Fibroblast of villous mesenchyme (primary cell): Measurements from ENCODE around the gene ADAM15. TPM values are rescaled to one million over a fixed set of nuclear protein-coding genes. Genes with fewer than 3 reads are reported as not detected.

Experiments
- DNase-seq: peaks from one replicate; pipeline ENCODE4 v3.0.0-alpha.2; 2010; ENCODE audit warnings: low read depth
- H3K4me3 ChIP-seq: 2 replicates; pipeline ENCODE4 v1.5.1; 2011; ENCODE audit warnings: low read depth, mild to moderate bottlenecking, low read length
- CTCF ChIP-seq: IDR thresholded peaks from 2 replicates; pipeline ENCODE4 v1.5.1; 2012; ENCODE audit warnings: low read depth, mild to moderate bottlenecking, low read length; ENCODE audit not compliant: insufficient read depth
- total RNA-seq: library from RNA; depleted of rRNA; stranded (reverse); fragments of >200 nt; gene quantifications from 2 replicates; pipeline ENCODE4 v1.2.3, GENCODE V29; 2012

The ADAM15 gene
- total RNA-seq, 1 donor = 49.2 TPM

GRCh38 chr1:155103325-155103724 lies 52.2 kb downstream of the ADAM15 start:
- no peak for TF ChIP-seq CTCF
- no peak overlapping the region for H3K4me3 ChIP-seq
- DNase-seq = no peak

GRCh38 chr1:155104605-155105534 lies 53.8 kb downstream of the ADAM15 start:
- H3K4me3 ChIP-seq = no peak overlapping the region
- no peak for TF ChIP-seq CTCF
- no peak for DNase-seq

- H3K4me3 ChIP-seq = no peak overlapping the region
- TF ChIP-seq CTCF = no peak
- no peak for DNase-seq
Observed at GRCh38 chr1:155105604-155106011, 54.5 kb downstream of the ADAM15 start.

- TF ChIP-seq CTCF = no peak
- DNase-seq = no peak
- H3K4me3 ChIP-seq = no peak overlapping the region
Observed at GRCh38 chr1:155106862-155107261, 55.7 kb downstream of the ADAM15 start.

GRCh38 chr1:155107309-155108264 lies 56.5 kb downstream of the ADAM15 start:
- no peak for TF ChIP-seq CTCF
- DNase-seq = no peak
- H3K4me3 ChIP-seq = no peak overlapping the region

GRCh38 chr1:155108296-155108695 lies 57.2 kb downstream of the ADAM15 start:
- no peak for TF ChIP-seq CTCF
- no peak for DNase-seq
- no peak overlapping the region for H3K4me3 ChIP-seq
